Measurements from ENCODE around the gene ASS1.

DNA sequence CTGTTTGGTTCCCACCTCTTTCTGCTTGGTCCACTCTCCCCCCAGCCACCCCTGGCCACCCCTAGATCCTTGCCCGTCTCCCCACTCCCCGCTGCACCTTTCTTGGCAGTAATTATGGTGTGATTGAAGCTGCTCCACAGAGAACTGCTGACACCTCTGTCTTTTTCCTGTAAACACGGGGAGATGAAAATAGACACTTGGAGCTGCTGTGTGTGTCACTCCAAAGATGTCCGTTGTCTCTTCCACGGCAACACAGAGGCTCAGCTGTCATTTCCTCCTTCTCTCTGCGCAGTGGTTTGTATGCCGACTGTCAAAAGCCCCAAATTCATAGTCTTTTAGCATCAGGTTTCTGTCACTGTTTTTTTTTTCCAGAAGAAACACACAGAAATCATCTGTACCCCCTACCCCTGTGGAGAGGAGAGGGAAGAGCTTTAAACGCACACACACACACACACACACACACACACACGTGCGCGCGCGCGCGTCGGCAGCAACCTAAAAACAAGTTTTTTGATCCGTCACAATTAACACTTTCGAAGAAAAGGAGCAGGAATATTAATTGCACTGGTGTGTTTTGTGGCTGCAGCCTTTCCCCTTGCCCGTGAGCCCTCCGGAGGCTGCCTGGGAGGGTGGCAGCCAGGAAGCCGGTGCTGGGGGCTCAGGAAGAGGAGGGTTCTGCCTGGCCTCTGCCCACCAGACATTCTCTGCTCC, 39.8 kb downstream of the ASS1 start:
- TF ChIP-seq, protein P1, sequence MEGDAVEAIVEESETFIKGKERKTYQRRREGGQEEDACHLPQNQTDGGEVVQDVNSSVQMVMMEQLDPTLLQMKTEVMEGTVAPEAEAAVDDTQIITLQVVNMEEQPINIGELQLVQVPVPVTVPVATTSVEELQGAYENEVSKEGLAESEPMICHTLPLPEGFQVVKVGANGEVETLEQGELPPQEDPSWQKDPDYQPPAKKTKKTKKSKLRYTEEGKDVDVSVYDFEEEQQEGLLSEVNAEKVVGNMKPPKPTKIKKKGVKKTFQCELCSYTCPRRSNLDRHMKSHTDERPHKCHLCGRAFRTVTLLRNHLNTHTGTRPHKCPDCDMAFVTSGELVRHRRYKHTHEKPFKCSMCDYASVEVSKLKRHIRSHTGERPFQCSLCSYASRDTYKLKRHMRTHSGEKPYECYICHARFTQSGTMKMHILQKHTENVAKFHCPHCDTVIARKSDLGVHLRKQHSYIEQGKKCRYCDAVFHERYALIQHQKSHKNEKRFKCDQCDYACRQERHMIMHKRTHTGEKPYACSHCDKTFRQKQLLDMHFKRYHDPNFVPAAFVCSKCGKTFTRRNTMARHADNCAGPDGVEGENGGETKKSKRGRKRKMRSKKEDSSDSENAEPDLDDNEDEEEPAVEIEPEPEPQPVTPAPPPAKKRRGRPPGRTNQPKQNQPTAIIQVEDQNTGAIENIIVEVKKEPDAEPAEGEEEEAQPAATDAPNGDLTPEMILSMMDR (IDR thresholded peaks at IDR 0.05; ENCODE audit: low read length), result no peak
- TF ChIP-seq EZH2 (optimal IDR thresholded peaks at IDR 0.05; ENCODE audit: low read depth, low read length), result no peak

Measured in MM.1S (cell line).